Loucy (cell line): ENCODE results near the gene MYH13.

Experiments used
- CTCF ChIP-seq: fragments of 200-600 bp; sonication (generic); conservative IDR thresholded peaks from 2 replicates; pipeline ENCODE4 v1.5.1; 2014; ENCODE audit warnings: mild to moderate bottlenecking, antibody characterized with exemption, low read length
- EZH2phosphoT487 ChIP-seq: fragments of 200-600 bp; IDR thresholded peaks from 2 replicates; pipeline ENCODE4 v1.6.1; 2018; ENCODE audit warnings: antibody characterized with exemption, mild to moderate bottlenecking, moderate library complexity, borderline replicate concordance

GRCh38 chr17:10270258-10270657 is 102.5 kb downstream of the MYH13 start:
- TF ChIP-seq CTCF (no peak), EZH2phosphoT487 (no peak)
